Measurements from ENCODE around the gene MTF2. TPM values are rescaled to one million over a fixed set of nuclear protein-coding genes. Genes with fewer than 3 reads are reported as not detected.

MTF2 gene
- total RNA-seq, 2 experiments from 2014 or later: 49.6 to 59.4 TPM

DNA sequence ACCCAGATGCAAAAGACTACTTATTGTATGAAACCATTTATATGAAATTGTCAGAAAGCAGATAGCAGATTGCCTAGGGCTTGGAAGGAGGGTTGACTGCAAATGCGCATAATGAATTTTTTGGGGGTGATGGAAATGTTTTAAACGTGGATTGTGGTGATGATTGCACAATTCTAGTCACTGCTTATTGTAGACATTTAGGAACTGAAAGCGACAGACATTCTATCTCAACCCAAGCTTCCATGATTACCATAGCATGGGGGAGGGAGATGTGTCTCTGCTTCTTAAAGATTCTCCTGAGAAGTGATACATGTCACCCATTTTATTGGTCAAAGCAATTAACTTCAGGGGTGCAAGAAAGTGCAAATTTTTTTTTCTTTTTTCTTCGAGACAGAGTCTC, 2.8 kb upstream of the MTF2 start:
- H3K27me3 Mint-ChIP-seq: no peaks in the 10 kb centered on the region
- no peak overlapping the region for H3K4me3 Mint-ChIP-seq
- no peak overlapping the region for H3K27ac Mint-ChIP-seq
- peaks cover 4% of the 10 kb centered on the region for H3K36me3 Mint-ChIP-seq
- H3K4me1 Mint-ChIP-seq: peaks cover 14% of the 10 kb centered on the region
- no peaks in the 10 kb centered on the region for H3K9me3 Mint-ChIP-seq
- DNase-seq: no peak

GRCh38 chr1:93078203-93078602, 880 bp upstream of the MTF2 start:
- peak overlapping the region; percentile 91 for H3K27ac Mint-ChIP-seq
- no peaks in the 10 kb centered on the region for H3K27me3 Mint-ChIP-seq
- H3K4me1 Mint-ChIP-seq: peaks cover 27% of the 10 kb centered on the region
- no peaks in the 10 kb centered on the region for H3K9me3 Mint-ChIP-seq
- peak overlapping the region; percentile 96 for H3K4me3 Mint-ChIP-seq
- H3K36me3 Mint-ChIP-seq: peaks cover 10% of the 10 kb centered on the region
- no peak for DNase-seq

DNA sequence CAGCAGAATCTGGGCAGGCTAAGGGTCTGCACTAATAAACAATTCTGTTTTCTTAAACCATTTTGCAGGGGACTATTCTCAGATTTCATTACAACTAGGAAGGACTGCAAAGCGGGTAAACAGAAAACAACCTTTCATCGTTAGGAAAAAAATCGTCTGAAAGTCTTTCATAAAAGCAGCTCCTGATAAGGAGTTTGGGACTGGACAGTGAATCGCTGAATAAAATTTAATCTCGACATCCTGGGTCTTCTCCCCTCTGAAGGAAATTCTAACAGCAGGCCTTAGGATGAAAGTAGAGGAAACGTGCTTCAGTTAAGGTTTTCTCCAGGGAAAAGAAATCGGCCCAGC, 471 bp upstream of the MTF2 start:
- Mint-ChIP-seq H3K9me3 (peaks cover under 1% of the 10 kb centered on the region), H3K36me3 (peaks cover 15% of the 10 kb centered on the region), H3K4me1 (peaks cover 31% of the 10 kb centered on the region), H3K27me3 (no peaks in the 10 kb centered on the region), H3K27ac (peak overlapping the region; percentile 91), H3K4me3 (peak overlapping the region; percentile 96)
- DNase-seq: no peak

- H3K4me1 Mint-ChIP-seq: peaks cover 36% of the 10 kb centered on the region
Observed at GRCh38 chr1:93079685-93080141, 630 bp downstream of the MTF2 start.

DNA sequence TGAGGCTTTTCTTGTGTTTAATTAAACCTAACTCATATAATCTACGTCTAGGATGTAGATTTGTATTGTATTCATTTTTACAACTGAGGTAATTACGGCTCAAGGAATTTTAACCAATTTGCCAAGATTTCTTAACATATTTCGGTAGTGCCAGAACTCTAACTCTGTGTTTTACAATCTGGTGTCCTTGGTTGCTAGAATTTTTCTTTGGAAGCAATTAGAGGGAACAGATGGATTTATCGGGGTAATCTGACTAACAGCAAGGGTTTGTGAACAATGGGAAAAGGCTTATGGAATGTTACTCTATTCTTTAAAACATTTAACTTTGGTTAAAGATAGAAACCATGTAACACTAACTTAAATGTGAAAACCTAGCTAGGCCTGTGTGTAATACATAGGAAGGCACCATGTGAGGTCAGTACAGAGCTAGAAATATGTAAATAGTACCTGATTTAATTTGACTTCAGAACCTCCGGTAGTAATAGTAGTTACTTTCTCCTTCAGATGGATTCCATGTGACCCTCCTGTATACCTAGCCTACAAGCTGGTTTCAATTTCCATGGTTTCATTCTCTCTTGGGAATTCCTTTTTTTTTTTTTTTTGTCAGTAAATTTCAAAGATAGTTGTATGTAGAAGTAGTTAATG, 1.2 kb downstream of the MTF2 start:
- Mint-ChIP-seq H3K27ac (peak overlapping the region; percentile 91), H3K27me3 (no peaks in the 10 kb centered on the region), H3K9me3 (peaks cover 4% of the 10 kb centered on the region), H3K4me3 (peak overlapping the region; percentile 96), H3K4me1 (peaks cover 36% of the 10 kb centered on the region), H3K36me3 (peaks cover 26% of the 10 kb centered on the region)
- DNase-seq: no peak

More at GRCh38 chr1:93079685-93080141, 630 bp downstream of the MTF2 start:
- H3K9me3 Mint-ChIP-seq: peaks cover 4% of the 10 kb centered on the region
- DNase-seq: peak; percentile 43
- no peaks in the 10 kb centered on the region for H3K27me3 Mint-ChIP-seq
- peaks cover 25% of the 10 kb centered on the region for H3K36me3 Mint-ChIP-seq
- peak overlapping the region; percentile 96 for H3K4me3 Mint-ChIP-seq
- H3K27ac Mint-ChIP-seq: peak overlapping the region; percentile 91

DNA sequence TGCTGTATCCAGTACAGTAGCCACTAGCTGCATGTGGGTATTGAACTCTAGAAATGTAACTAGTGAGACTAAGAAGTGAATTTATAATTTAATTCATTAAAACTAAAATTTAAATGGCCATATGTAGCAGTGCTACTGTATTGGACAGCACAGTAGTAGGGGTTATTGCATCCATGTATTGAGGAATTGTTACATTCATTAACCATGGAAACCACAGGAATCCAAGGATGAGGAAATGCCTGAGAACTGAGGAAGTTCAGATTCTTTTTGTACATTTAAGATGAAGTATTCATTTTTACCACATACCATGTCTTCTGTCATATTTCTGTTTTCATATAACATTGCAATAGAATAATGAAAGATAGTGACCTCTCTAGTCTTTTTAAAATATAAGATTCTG, 2.6 kb downstream of the MTF2 start:
- peaks cover 39% of the 10 kb centered on the region for H3K36me3 Mint-ChIP-seq
- no peak for DNase-seq

GRCh38 chr1:93082313-93082712, 3.2 kb downstream of the MTF2 start:
- Mint-ChIP-seq H3K27me3 (no peaks in the 10 kb centered on the region), H3K4me3 (no peak overlapping the region), H3K27ac (no peak overlapping the region)

More for the DNA sequence above, 2.6 kb downstream of the MTF2 start:
- H3K27me3 Mint-ChIP-seq: no peaks in the 10 kb centered on the region
- peaks cover 4% of the 10 kb centered on the region for H3K9me3 Mint-ChIP-seq
- H3K27ac Mint-ChIP-seq: peak overlapping the region; percentile 56
- H3K4me3 Mint-ChIP-seq: peak overlapping the region; percentile 96
- peaks cover 42% of the 10 kb centered on the region for H3K4me1 Mint-ChIP-seq

GRCh38 chr1:93083979-93084378, 4.9 kb downstream of the MTF2 start:
- no peaks in the 10 kb centered on the region for H3K27me3 Mint-ChIP-seq
- no peak overlapping the region for H3K4me3 Mint-ChIP-seq
- DNase-seq: no peak
- peaks cover 4% of the 10 kb centered on the region for H3K9me3 Mint-ChIP-seq
- peaks cover 52% of the 10 kb centered on the region for H3K36me3 Mint-ChIP-seq
- H3K27ac Mint-ChIP-seq: no peak overlapping the region
- H3K4me1 Mint-ChIP-seq: peaks cover 46% of the 10 kb centered on the region

More at GRCh38 chr1:93082313-93082712, 3.2 kb downstream of the MTF2 start:
- Mint-ChIP-seq H3K36me3 (peaks cover 44% of the 10 kb centered on the region), H3K4me1 (peaks cover 48% of the 10 kb centered on the region), H3K9me3 (peaks cover 4% of the 10 kb centered on the region)
- DNase-seq: no peak

- Mint-ChIP-seq H3K27me3 (no peaks in the 10 kb centered on the region), H3K4me3 (no peak overlapping the region), H3K9me3 (peaks cover 4% of the 10 kb centered on the region), H3K36me3 (peaks cover 61% of the 10 kb centered on the region), H3K27ac (no peak overlapping the region), H3K4me1 (peaks cover 47% of the 10 kb centered on the region)
- DNase-seq: no peak
Observed at GRCh38 chr1:93087532-93087931, 8.4 kb downstream of the MTF2 start.

DNA sequence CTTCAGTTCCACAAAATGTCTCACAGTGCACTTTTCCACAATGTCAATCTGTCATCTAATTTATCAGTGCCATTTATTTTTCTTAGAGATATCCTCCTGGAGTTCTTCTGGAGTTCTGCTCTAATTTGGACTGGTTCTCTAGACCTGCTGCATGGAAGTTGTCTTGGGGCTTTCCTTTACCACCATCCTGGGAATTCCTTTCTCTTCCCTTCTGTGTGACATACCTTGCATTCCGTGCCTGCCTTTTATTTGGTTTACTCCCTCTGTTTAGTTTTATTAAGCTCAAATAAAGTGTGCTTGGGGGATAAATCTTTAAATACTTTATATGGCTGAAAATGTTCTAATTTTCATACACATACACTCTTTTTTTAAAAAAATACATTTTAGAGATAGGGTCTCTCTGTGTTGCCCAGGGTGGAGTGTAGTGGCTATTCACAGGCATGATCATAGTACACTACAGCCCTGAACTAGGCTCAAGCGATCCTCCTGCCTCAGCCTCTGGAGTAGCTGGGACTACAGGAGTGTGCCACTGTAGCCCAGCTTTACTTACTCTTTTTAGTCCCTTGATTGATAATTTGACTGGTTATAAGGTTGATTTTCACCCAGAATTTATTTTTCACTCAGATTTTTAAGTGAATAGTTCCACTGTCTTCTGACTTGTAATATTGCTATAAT, 14.4 kb downstream of the MTF2 start:
- Mint-ChIP-seq H3K9me3 (no peaks in the 10 kb centered on the region), H3K36me3 (peaks cover 23% of the 10 kb centered on the region), H3K4me1 (peaks cover 42% of the 10 kb centered on the region), H3K27me3 (no peaks in the 10 kb centered on the region), H3K4me3 (no peak overlapping the region), H3K27ac (no peak overlapping the region)
- DNase-seq: no peak

DNA sequence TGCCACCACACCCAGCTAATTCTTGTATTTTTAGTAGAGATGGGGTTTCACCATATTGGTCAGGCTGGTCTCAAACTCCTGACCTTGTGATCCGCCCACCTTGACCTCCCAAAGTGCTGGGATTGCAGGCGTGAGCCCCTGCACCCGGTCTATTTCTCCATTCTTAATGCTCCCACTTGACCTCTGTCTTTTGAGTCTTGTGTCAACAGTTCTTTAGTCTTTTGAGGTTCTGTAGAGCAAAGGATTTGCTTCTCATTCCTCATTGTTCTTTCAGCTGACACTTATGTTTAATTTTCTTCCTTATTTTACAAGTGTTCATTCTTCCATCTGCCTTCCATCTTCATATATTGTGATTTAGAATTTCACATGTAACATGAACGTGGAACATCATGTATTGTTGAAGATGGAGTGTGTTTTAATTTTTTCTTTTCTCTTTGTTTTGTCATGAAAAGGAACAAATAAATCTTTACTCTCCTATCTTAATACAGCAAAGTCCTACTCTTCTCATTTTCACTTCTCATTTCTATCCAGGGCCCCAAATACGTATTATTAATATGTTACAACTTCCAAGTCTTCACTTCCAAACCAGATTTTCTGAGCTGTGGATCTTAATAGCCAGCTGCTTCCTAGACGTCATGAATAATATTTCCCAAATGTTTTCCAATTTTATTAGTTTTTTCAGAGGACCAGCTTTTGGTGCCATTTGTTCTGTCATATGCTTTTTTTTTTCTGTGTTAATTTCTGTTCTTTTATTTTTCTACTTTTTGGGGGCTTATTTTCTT, 16.9 kb downstream of the MTF2 start:
- peaks cover 16% of the 10 kb centered on the region for H3K36me3 Mint-ChIP-seq
- H3K4me3 Mint-ChIP-seq: no peak overlapping the region
- H3K4me1 Mint-ChIP-seq: peaks cover 54% of the 10 kb centered on the region
- no peaks in the 10 kb centered on the region for H3K9me3 Mint-ChIP-seq
- no peak overlapping the region for H3K27ac Mint-ChIP-seq
- DNase-seq: no peak
- H3K27me3 Mint-ChIP-seq: no peaks in the 10 kb centered on the region

DNA sequence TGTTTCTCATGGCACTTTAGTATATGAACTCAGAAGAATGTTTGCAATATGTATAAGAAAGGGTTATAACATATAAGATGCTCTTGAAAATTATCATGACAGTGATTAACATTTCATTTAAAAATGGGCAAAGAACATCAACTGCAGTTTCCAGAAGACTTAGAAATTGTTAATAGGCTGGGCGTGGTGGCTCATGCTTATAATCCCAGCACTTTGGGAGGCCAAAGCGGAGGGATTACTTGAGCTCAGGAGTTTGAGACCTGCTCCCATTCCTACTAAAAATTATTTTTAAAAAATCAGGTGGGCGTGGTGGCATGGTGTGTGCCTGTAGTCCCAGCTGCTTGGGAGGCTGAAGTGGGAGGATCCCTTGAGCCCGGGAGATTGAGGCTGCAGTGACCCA, 23.1 kb downstream of the MTF2 start:
- Mint-ChIP-seq H3K27ac (no peak overlapping the region), H3K27me3 (no peaks in the 10 kb centered on the region), H3K9me3 (peaks cover 9% of the 10 kb centered on the region), H3K4me3 (no peak overlapping the region), H3K36me3 (peaks cover 44% of the 10 kb centered on the region), H3K4me1 (peaks cover 34% of the 10 kb centered on the region)
- DNase-seq: no peak

GRCh38 chr1:93106226-93106625, 27.1 kb downstream of the MTF2 start:
- no peak overlapping the region for H3K27ac Mint-ChIP-seq
- no peak for DNase-seq
- H3K27me3 Mint-ChIP-seq: no peaks in the 10 kb centered on the region
- no peak overlapping the region for H3K4me3 Mint-ChIP-seq
- peaks cover 18% of the 10 kb centered on the region for H3K9me3 Mint-ChIP-seq
- H3K36me3 Mint-ChIP-seq: peaks cover 62% of the 10 kb centered on the region
- H3K4me1 Mint-ChIP-seq: peaks cover 30% of the 10 kb centered on the region

- peaks cover 58% of the 10 kb centered on the region for H3K36me3 Mint-ChIP-seq
- no peak for DNase-seq
- no peak overlapping the region for H3K27ac Mint-ChIP-seq
- no peaks in the 10 kb centered on the region for H3K27me3 Mint-ChIP-seq
- H3K4me3 Mint-ChIP-seq: no peak overlapping the region
- H3K4me1 Mint-ChIP-seq: peaks cover 33% of the 10 kb centered on the region
- H3K9me3 Mint-ChIP-seq: peaks cover 18% of the 10 kb centered on the region
Observed at GRCh38 chr1:93107395-93107794, 28.3 kb downstream of the MTF2 start.

GRCh38 chr1:93108335-93108734, 29.3 kb downstream of the MTF2 start:
- no peak for DNase-seq
- Mint-ChIP-seq H3K36me3 (peaks cover 63% of the 10 kb centered on the region), H3K4me3 (no peak overlapping the region), H3K27me3 (no peaks in the 10 kb centered on the region), H3K27ac (no peak overlapping the region), H3K4me1 (peaks cover 35% of the 10 kb centered on the region), H3K9me3 (peaks cover 18% of the 10 kb centered on the region)
